ENCODE results near the gene KRTAP5-10.
"Not testable (repeated sequence)": the region's sequence is repeated elsewhere in the genome, so short reads cannot be mapped to it uniquely, and the experiment has no call there.

KRTAP5-10 gene

DNA sequence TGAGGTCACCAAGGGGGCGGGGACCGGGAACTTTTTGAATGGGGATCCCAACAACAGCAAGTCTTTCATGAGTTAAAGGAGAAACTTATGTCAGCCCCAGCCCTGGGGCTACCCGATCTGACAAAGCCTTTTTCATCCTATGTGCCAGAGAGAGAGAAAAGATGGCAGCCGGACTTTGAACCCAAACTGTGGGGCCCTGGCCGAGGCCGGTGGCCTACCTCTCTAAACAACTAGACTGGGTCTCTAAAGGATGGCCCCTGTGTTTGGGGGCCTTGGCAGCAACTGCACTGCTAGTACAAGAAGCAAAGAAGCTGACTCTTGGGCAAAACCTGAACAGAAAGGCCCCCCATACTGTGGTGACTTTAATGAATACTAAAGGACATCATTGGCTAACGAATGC lies 48.6 kb downstream of the KRTAP5-10 start:
- not testable (repeated sequence) for DNase-seq

GRCh38 chr11:71614366-71614917 lies 49.1 kb downstream of the KRTAP5-10 start:
- not testable (repeated sequence) for DNase-seq

- not testable (repeated sequence) for DNase-seq
Observed at GRCh38 chr11:71615003-71615402, 49.6 kb downstream of the KRTAP5-10 start.
